Natural killer cell (primary cell): ENCODE data around the gene ICAM5. TPM values are rescaled to one million over a fixed set of nuclear protein-coding genes. Genes with fewer than 3 reads are reported as not detected.

Experiments
- ATAC-seq, 3 donors: fragments of 150-1000 bp in 2 of 3; fragments of 200-7000 bp in 1 of 3; cut with Tn5 transposase; 1 replicate in 1 of 3; 2 replicates in 2 of 3; pipeline ENCODE4 v1.10.0; 2021; ENCODE audit warnings: mild to moderate bottlenecking in 2 of 3, moderate library complexity in 2 of 3
- DNase-seq, 2 donors: peaks; one replicate each; pipeline versions ENCODE4 v3.0.0 to v3.0.0-alpha.2; 2013 to 2021; ENCODE audit warnings: mixed read lengths in 1 of 2
- H3K27ac ChIP-seq: one replicate; pipeline ENCODE4 v1.5.1; 2013; ENCODE audit warnings: mild to moderate bottlenecking, low read length
- H3K27me3 ChIP-seq: one replicate; pipeline ENCODE4 v1.6.1; 2013; ENCODE audit warnings: low read length; ENCODE audit not compliant: control insufficient read depth, insufficient read depth
- H3K36me3 ChIP-seq: one replicate; pipeline ENCODE4 v1.6.1; 2013; ENCODE audit warnings: low read length; ENCODE audit not compliant: control insufficient read depth, insufficient read depth
- H3K4me1 ChIP-seq: one replicate; pipeline ENCODE4 v1.6.1; 2013; ENCODE audit warnings: low read length; ENCODE audit not compliant: control insufficient read depth, insufficient read depth
- H3K4me3 ChIP-seq: one replicate; pipeline ENCODE4 v1.5.1; 2013; ENCODE audit warnings: low read length
- H3K9me3 ChIP-seq: one replicate; pipeline ENCODE4 v1.6.1; 2013; ENCODE audit warnings: low read length; ENCODE audit not compliant: control insufficient read depth, insufficient read depth
- H3K27ac Mint-ChIP-seq, 2 donors: one replicate each; pipeline ENCODE4 v1.8.0; 2022; ENCODE audit warnings: mild to moderate bottlenecking in 2 of 2, mixed read lengths in 2 of 2, moderate library complexity in 1 of 2
- H3K27me3 Mint-ChIP-seq, 2 donors: one replicate each; pipeline ENCODE4 v1.8.0; 2022; ENCODE audit warnings: low read depth in 2 of 2, mixed read lengths in 2 of 2
- H3K36me3 Mint-ChIP-seq: one replicate; pipeline ENCODE4 v1.8.0; 2022; ENCODE audit warnings: mixed read lengths
- H3K4me1 Mint-ChIP-seq, 2 donors: one replicate each; pipeline ENCODE4 v1.8.0; 2022; ENCODE audit warnings: mixed read lengths in 2 of 2
- H3K4me3 Mint-ChIP-seq: one replicate; pipeline ENCODE4 v1.8.0; 2022; ENCODE audit warnings: mild to moderate bottlenecking, moderate library complexity, mixed read lengths
- H3K9me3 Mint-ChIP-seq, 2 donors: one replicate each; pipeline ENCODE4 v1.8.0; 2022; ENCODE audit warnings: mixed read lengths in 2 of 2
- WGBS: methylation state at CpG from one replicate; pipeline ENCODE4 v1.1.7; 2013; ENCODE audit warnings: missing lambda C conversion rate; ENCODE audit not compliant: insufficient coverage; 5-methylcytosine and 5-hydroxymethylcytosine counted together
- intact Hi-C: fragments of 100-400 bp; cut with micrococcal nuclease; formaldehyde crosslinking; loops from one replicate; pipeline ENCODE4 v1.14.2; 2022
- total RNA-seq, 4 donors: library from RNA; stranded (reverse); fragments of 120-200 nt in 1 of 4; gene quantifications; one replicate each; pipeline versions ENCODE4 v1.2.3 to v1.2.4, GENCODE V29; 2013 to 2022
- TF ChIP-seq, protein P1 (sequence below): fragments of 200-600 bp; IDR thresholded peaks from one replicate; pipeline ENCODE4 v1.8.0; 2022; ENCODE audit warnings: antibody characterized with exemption

ICAM5 gene
- total RNA-seq, 3 donors from 2014 or later (not counting 1 experiment from before 2014, with no cell fraction given), result 1.1 to 1.6 (median 1.5) TPM

DNA sequence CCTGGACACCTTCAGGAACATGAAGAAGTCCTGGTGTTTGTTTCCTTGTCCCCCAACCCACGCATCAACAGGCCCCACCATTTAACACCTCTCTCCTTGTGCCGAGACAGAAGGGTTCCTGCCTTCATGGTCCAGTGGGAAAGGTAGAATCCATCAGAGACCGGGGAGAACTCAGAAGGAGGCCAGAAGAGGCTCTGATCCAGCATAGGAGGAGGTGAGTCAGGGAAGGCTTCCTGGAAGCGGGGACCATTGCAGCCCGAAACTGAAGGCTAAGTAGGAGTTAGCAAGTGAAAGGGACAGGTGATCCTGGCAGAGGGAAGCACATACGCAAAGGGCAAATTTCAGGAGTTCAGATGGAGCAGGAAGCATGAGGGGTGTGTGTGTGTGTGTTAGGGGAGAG lies 49.2 kb downstream of the ICAM5 start:
- H3K4me1 Mint-ChIP-seq, result peaks cover 15 to 28% of the 10 kb centered on the region in 2 donors
- H3K27me3 Mint-ChIP-seq, result no peaks in the 10 kb centered on the region
- Histone ChIP-seq H3K36me3 (peaks cover 13% of the 10 kb centered on the region), H3K27me3 (no peaks in the 10 kb centered on the region), H3K9me3 (no peaks in the 10 kb centered on the region), H3K4me3 (peak overlapping the region; percentile 87), H3K4me1 (peaks cover 40% of the 10 kb centered on the region), H3K27ac (peak overlapping the region; percentile 80)
- intact Hi-C loops, result loop anchor here (2.0 kb wide), 1 partner anchor 70 kb away; no protein-coding TSS in a partner anchor
- H3K36me3 Mint-ChIP-seq, result no peaks in the 10 kb centered on the region
- TF ChIP-seq, protein P1, sequence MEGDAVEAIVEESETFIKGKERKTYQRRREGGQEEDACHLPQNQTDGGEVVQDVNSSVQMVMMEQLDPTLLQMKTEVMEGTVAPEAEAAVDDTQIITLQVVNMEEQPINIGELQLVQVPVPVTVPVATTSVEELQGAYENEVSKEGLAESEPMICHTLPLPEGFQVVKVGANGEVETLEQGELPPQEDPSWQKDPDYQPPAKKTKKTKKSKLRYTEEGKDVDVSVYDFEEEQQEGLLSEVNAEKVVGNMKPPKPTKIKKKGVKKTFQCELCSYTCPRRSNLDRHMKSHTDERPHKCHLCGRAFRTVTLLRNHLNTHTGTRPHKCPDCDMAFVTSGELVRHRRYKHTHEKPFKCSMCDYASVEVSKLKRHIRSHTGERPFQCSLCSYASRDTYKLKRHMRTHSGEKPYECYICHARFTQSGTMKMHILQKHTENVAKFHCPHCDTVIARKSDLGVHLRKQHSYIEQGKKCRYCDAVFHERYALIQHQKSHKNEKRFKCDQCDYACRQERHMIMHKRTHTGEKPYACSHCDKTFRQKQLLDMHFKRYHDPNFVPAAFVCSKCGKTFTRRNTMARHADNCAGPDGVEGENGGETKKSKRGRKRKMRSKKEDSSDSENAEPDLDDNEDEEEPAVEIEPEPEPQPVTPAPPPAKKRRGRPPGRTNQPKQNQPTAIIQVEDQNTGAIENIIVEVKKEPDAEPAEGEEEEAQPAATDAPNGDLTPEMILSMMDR, result no peak
- ATAC-seq, result no peak
- 33% methylated on average over 6 of the region's 6 CpGs for WGBS
- H3K9me3 Mint-ChIP-seq, result no peaks in the 10 kb centered on the region
- H3K4me3 Mint-ChIP-seq, result peak overlapping the region; percentile 95
- DNase-seq, result no peak
- H3K27ac Mint-ChIP-seq, result peak overlapping the region; percentile 82 to 92

DNA sequence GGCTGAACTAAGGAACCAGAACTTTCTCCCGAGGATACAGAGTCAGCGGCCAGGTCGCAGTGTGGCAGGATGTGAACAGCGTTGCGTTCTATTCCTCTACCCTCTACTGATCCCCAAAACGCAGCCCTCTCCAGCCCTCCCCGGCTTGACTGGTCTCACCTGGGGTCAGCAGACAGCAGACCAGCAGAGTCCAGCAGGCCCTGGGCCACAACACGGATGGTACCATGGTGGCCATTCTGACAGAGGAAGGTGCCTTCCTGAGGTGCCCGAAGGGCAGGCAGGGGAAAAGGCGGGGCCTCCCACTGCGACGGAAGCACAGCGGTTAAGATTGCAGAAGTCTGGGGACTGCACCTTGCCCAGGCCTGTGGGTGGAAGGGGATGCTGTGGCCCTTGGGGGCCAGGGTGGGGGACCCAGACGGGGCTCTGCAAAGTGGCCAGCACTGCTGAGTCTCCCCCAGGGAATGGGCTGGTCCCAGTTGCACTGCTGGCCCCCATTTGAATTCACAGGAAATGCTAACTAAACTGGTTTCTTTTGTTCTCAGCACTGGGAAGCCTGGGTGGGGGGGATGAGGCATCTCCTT lies 49.7 kb downstream of the ICAM5 start, which contains the start of gene ICAM3:
TSS of gene ICAM3 (minus strand) at position 245 of the 581 bp plus-strand sequence. CDS start at position 235, 10 bp downstream.
- Histone ChIP-seq H3K4me3 (peak within 1 kb of the TSS; percentile 87), H3K9me3 (no peaks in the 10 kb centered on the region), H3K27ac (peak within 1 kb of the TSS; percentile 80), H3K4me1 (peaks cover 34% of the 10 kb centered on the region), H3K27me3 (no peaks in the 10 kb centered on the region), H3K36me3 (peaks cover 9% of the 10 kb centered on the region)
- H3K9me3 Mint-ChIP-seq, result no peaks in the 10 kb centered on the region
- WGBS, result 0% methylated on average over 14 of the region's 14 CpGs
- ATAC-seq (peak; percentile 90 to 96 (median 94)), DNase-seq (peak; percentile 49 to 72)
- peaks cover 15 to 24% of the 10 kb centered on the region in 2 donors for H3K4me1 Mint-ChIP-seq
- no peaks in the 10 kb centered on the region for H3K36me3 Mint-ChIP-seq
- peak within 1 kb of the TSS; percentile 82 to 92 for H3K27ac Mint-ChIP-seq
- intact Hi-C loops, result loop anchor here (2.0 kb wide), 1 partner anchor 71 kb away; no protein-coding TSS in a partner anchor
- H3K4me3 Mint-ChIP-seq, result peak within 1 kb of the TSS; percentile 95
- TF ChIP-seq, protein P1, result no peak
- no peaks in the 10 kb centered on the region for H3K27me3 Mint-ChIP-seq

DNA sequence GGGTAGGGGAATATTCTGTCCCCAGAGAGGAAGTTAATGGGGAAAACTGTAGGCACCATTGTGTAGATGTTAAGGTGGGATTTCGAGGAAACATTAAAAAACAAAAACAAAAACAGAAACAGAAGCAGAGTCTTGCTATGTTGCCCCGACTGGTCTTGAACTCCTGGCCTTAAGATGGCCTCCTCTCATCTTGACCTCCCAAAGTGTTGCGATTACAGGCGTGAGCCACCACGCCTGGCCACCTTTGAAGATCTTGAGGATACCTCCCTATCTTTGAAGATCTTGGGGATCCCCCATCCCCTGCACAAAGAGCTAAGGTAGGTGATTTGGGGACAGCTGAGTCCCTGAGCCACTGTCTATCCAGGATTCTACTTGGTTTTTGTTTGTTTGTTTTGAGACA lies 50.2 kb downstream of the ICAM5 start:
- peak in 1 of 2 donors; percentile 39 for DNase-seq
- H3K36me3 Mint-ChIP-seq, result no peaks in the 10 kb centered on the region
- ATAC-seq, result no peak
- Histone ChIP-seq H3K27ac (peak overlapping the region; percentile 80), H3K4me1 (peaks cover 34% of the 10 kb centered on the region), H3K4me3 (peak overlapping the region; percentile 87), H3K27me3 (no peaks in the 10 kb centered on the region), H3K9me3 (no peaks in the 10 kb centered on the region), H3K36me3 (peaks cover 8% of the 10 kb centered on the region)
- H3K4me3 Mint-ChIP-seq, result peak overlapping the region; percentile 95
- peak overlapping the region; percentile 82 to 92 for H3K27ac Mint-ChIP-seq
- 76% methylated on average over 5 of the region's 5 CpGs for WGBS
- no peaks in the 10 kb centered on the region for H3K9me3 Mint-ChIP-seq
- TF ChIP-seq, protein P1, result no peak
- no peaks in the 10 kb centered on the region for H3K27me3 Mint-ChIP-seq
- intact Hi-C loops, result loop anchor here (2.0 kb wide), 1 partner anchor 71 kb away; no protein-coding TSS in a partner anchor
- H3K4me1 Mint-ChIP-seq, result peaks cover 15 to 24% of the 10 kb centered on the region in 2 donors
